ENCODE data around the gene CDC42BPA. TPM values are rescaled to one million over a fixed set of nuclear protein-coding genes. Genes with fewer than 3 reads are reported as not detected.

The CDC42BPA gene
- total and polyA plus RNA-seq, 2 of the 13 experiments (the other 11 are each of a cell fraction or from before 2014, with no cell fraction given): 6.5 to 16.0 TPM

DNA sequence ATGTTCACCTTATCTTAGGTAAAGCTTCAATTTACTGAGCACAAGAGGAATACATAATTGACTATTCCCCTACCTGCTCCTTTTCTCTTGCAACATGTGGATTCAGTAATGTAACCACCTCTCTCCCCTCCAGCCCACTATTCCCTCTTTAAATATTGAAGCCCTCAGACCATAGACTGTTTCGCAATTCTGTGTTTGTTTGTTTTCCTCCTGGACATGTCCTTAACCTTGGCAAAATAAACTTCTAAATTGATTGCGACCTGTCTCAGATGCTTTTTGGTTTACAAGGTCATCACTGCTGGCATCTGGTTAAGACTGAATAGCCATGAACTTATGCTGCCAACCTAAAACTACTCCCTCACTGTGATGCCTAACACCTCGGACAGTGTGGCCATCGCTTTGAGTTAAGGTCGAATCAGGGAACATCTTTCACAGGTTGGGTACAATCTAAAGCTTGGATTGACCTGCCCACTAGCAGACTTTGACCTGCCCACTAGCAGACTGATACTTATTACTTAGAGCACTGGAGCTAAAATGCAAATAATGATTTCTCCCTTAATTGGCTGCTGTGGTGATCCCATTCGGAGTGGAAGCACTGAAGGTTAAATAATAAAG, 10.2 kb upstream of the CDC42BPA start:
- ATAC-seq (peak; percentile 87), FAIRE-seq (peak; percentile 36), DNase-seq (ENCODE audit: low spot score) (peak; percentile 10)
- H3K4me3 ChIP-seq (replicated peaks in 1 of 3; ENCODE audit: insufficient read depth in 1 of 3, low read depth in 2 of 3, low read length in 3 of 3): no peak overlapping the region
- no peak overlapping the region for H3K27ac ChIP-seq (ENCODE audit: extremely low read length, insufficient read depth, low read length)
- no TSS peak for BruUV-seq (replicated peaks)
- H3K27me3 ChIP-seq (ENCODE audit: control insufficient read depth in 1 of 2, insufficient read depth in 2 of 2, low read length in 2 of 2): peaks cover 0 to 5% of the 10 kb centered on the region in 2 experiments; a peak in 2 of 5 replicates
- intact Hi-C loops (cut with micrococcal nuclease; ENCODE audit: unreplicated experiment): no loop called here
- ChIA-PET POLR2A (interaction anchor here (1.4 kb wide), 1 partner anchor 9 kb away, joined by 8 read pairs; no protein-coding TSS in a partner anchor), CTCF (ENCODE audit: low intra/inter-chr PET ratio, low total read pairs) (no interaction called here)
- peaks cover 17% of the 10 kb centered on the region for H3K4me1 ChIP-seq (ENCODE audit: insufficient read depth, low read length)
- WGBS (ENCODE audit: low lambda C conversion rate): under 1% methylated on average over 6 of the region's 6 CpGs
- in situ Hi-C loops (cut with HindIII; ENCODE audit: extremely low pct_ligation_motif_present, low pct_unique_long_range_greater_than_20kb): no loop called here
- no peak overlapping the region for H3K9ac ChIP-seq (ENCODE audit: insufficient read depth, low read depth, low read length)
- H3K36me3 ChIP-seq (replicated peaks in 1 of 2; ENCODE audit: control insufficient read depth in 1 of 2, insufficient read depth in 2 of 2, low read length in 2 of 2): no peaks in the 10 kb centered on the region
- no peak overlapping the region for H2AFZ ChIP-seq (ENCODE audit: low read length)
- no peaks in the 10 kb centered on the region for H3K79me2 ChIP-seq (ENCODE audit: insufficient read depth, low read length)
- no peaks in the 10 kb centered on the region for H4K20me1 ChIP-seq (ENCODE audit: insufficient read depth, low read length)
- H3K9me3 ChIP-seq (ENCODE audit: low read length): peaks cover 7% of the 10 kb centered on the region; the same call in 1 of the 2 replicates
- H3K4me2 ChIP-seq (ENCODE audit: low read depth, low read length): peak overlapping the region; percentile 20; the same call in 1 of the 2 replicates
- peak; percentile 82; the same call in 1 of the 2 replicates for TF ChIP-seq FOXK1 (CRISPR knock-in tag; IDR thresholded peaks at IDR 0.05; ENCODE audit: borderline replicate concordance, low read depth)
- no peak for TF ChIP-seq ZBTB44 (CRISPR knock-in tag; IDR thresholded peaks at IDR 0.05)
- TF ChIP-seq GATAD2A (CRISPR knock-in tag; IDR thresholded peaks at IDR 0.05): peak; percentile 92
- TF ChIP-seq SMAD3 (CRISPR knock-in tag; IDR thresholded peaks at IDR 0.05): 0 out of 2 replicates have a peak, but pooled peaks have one; percentile 18
- peak; percentile 75 for TF ChIP-seq CEBPG (CRISPR knock-in tag; IDR thresholded peaks at IDR 0.05)
- no peak for TF ChIP-seq SOX6 (IDR thresholded peaks at IDR 0.05)
- TF ChIP-seq SOX6 (CRISPR knock-in tag; IDR thresholded peaks at IDR 0.05): peak; percentile 80
- TF ChIP-seq, protein P1, sequence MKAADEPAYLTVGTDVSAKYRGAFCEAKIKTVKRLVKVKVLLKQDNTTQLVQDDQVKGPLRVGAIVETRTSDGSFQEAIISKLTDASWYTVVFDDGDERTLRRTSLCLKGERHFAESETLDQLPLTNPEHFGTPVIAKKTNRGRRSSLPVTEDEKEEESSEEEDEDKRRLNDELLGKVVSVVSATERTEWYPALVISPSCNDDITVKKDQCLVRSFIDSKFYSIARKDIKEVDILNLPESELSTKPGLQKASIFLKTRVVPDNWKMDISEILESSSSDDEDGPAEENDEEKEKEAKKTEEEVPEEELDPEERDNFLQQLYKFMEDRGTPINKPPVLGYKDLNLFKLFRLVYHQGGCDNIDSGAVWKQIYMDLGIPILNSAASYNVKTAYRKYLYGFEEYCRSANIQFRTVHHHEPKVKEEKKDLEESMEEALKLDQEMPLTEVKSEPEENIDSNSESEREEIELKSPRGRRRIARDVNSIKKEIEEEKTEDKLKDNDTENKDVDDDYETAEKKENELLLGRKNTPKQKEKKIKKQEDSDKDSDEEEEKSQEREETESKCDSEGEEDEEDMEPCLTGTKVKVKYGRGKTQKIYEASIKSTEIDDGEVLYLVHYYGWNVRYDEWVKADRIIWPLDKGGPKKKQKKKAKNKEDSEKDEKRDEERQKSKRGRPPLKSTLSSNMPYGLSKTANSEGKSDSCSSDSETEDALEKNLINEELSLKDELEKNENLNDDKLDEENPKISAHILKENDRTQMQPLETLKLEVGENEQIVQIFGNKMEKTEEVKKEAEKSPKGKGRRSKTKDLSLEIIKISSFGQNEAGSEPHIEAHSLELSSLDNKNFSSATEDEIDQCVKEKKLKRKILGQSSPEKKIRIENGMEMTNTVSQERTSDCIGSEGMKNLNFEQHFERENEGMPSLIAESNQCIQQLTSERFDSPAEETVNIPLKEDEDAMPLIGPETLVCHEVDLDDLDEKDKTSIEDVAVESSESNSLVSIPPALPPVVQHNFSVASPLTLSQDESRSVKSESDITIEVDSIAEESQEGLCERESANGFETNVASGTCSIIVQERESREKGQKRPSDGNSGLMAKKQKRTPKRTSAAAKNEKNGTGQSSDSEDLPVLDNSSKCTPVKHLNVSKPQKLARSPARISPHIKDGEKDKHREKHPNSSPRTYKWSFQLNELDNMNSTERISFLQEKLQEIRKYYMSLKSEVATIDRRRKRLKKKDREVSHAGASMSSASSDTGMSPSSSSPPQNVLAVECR (CRISPR knock-in tag; IDR thresholded peaks at IDR 0.05; ENCODE audit: borderline replicate concordance): peak; percentile 25; the same call in 1 of the 2 replicates
- no peak for TF ChIP-seq SMC3 (IDR thresholded peaks at IDR 0.05; ENCODE audit: low read length)
- no peak for TF ChIP-seq MXI1 (IDR thresholded peaks at IDR 0.05; ENCODE audit: borderline replicate concordance, low read depth, low read length)
- peak; percentile 58; the same call in 1 of the 2 replicates for TF ChIP-seq HMG20A (CRISPR knock-in tag; IDR thresholded peaks at IDR 0.05; ENCODE audit: borderline replicate concordance)
- TF ChIP-seq ZNF652 (CRISPR knock-in tag; IDR thresholded peaks at IDR 0.05; ENCODE audit: borderline replicate concordance, low read depth): no peak
- no peak for TF ChIP-seq ZNF382 (CRISPR knock-in tag; IDR thresholded peaks at IDR 0.05; ENCODE audit: borderline replicate concordance)
- TF ChIP-seq ZNF432 (CRISPR knock-in tag; IDR thresholded peaks at IDR 0.05; ENCODE audit: borderline replicate concordance): no peak
- TF ChIP-seq SALL1 (CRISPR knock-in tag; IDR thresholded peaks at IDR 0.05): 0 out of 2 replicates have a peak, but pooled peaks have one; percentile 35
- peak; percentile 38; the same call in 1 of the 2 replicates for TF ChIP-seq FOXO1 (CRISPR knock-in tag; IDR thresholded peaks at IDR 0.05)
- no peak for TF ChIP-seq KDM4B (CRISPR knock-in tag; IDR thresholded peaks at IDR 0.05)
- TF ChIP-seq PRPF4 (IDR thresholded peaks at IDR 0.05; ENCODE audit: low read depth, low read length, poor library complexity, severe bottlenecking): no peak
- no peak for TF ChIP-seq ZKSCAN1 (IDR thresholded peaks at IDR 0.05; ENCODE audit: low read length)
- no peak for TF ChIP-seq POLR2AphosphoS2 (IDR thresholded peaks at IDR 0.05; ENCODE audit: low read depth, low read length)
- TF ChIP-seq PCBP2 (optimal IDR thresholded peaks at IDR 0.05; ENCODE audit: low read depth, low read length, poor library complexity, severe bottlenecking): no peak
